Left renal pelvis (tissue), 4 donors: ENCODE measurements around the gene C16orf92. TPM values are rescaled to one million over a fixed set of nuclear protein-coding genes. Genes with fewer than 3 reads are reported as not detected.

ENCODE experiments used
- polyA plus RNA-seq, 4 donors: library from polyadenylated mRNA; unstranded; fragments of 120-200 nt; gene quantifications; one replicate each; pipeline ENCODE4 v1.2.1, GENCODE V29; 2013; ENCODE audit not compliant: insufficient read length in 4 of 4

C16orf92 gene
- polyA plus RNA-seq, 4 donors, result not detected

Other genes starting within 250 kb of the C16orf92 start
- under 1 TPM in 1 of 4 donors, not detected in 3; 0.05 TPM for gene ZG16, start 244.9 kb upstream of the C16orf92 start, polyA plus RNA-seq
- 10 to 100 TPM; 49.6 to 76.4 (median 67.0) TPM for gene KIF22, start 232.4 kb upstream of the C16orf92 start, polyA plus RNA-seq
- 100 to 1,000 TPM; 267 to 339 (median 293) TPM for gene MAZ, start 216.7 kb upstream of the C16orf92 start, polyA plus RNA-seq
- gene PRRT2, start 211.0 kb upstream of the C16orf92 start, polyA plus RNA-seq, result 10 to 100 TPM; 12.5 to 29.4 (median 20.6) TPM
- gene PAGR1, start 207.0 kb upstream of the C16orf92 start, polyA plus RNA-seq, result 10 to 100 TPM; 30.7 to 47.7 (median 37.8) TPM
- 10 to 100 TPM; 18.5 to 22.5 (median 18.9) TPM for gene MVP, start 202.7 kb upstream of the C16orf92 start, polyA plus RNA-seq
- gene CDIPT, start 160.0 kb upstream of the C16orf92 start, polyA plus RNA-seq, result 100 to 1,000 TPM in 1 of 4 donors, 10 to 100 TPM in 3; 79.6 to 114 (median 96.8) TPM
- gene SEZ6L2, start 123.6 kb upstream of the C16orf92 start, polyA plus RNA-seq, result 10 to 100 TPM in 3 of 4 donors, 1 to 10 TPM in 1; 9.5 to 11.8 (median 10.9) TPM
- 1 to 10 TPM in 1 of 4 donors, under 1 TPM in 3; 0.34 to 1.0 (median 0.73) TPM for gene ASPHD1, start 122.7 kb upstream of the C16orf92 start, polyA plus RNA-seq
- gene KCTD13, start 97.0 kb upstream of the C16orf92 start, polyA plus RNA-seq, result 10 to 100 TPM; 10.6 to 30.3 (median 14.7) TPM
- 100 to 1,000 TPM in 3 of 4 donors, 10 to 100 TPM in 1; 72.3 to 126 (median 103) TPM for gene TMEM219, start 61.1 kb upstream of the C16orf92 start, polyA plus RNA-seq
- gene TAOK2, start 49.3 kb upstream of the C16orf92 start, polyA plus RNA-seq, result 10 to 100 TPM; 33.2 to 59.3 (median 39.4) TPM
- gene HIRIP3, start 27.6 kb upstream of the C16orf92 start, polyA plus RNA-seq, result 10 to 100 TPM; 12.3 to 21.6 (median 15.9) TPM
- gene INO80E, start 27.0 kb upstream of the C16orf92 start, polyA plus RNA-seq, result 10 to 100 TPM; 37.1 to 65.6 (median 41.8) TPM
- gene DOC2A, start 12.2 kb upstream of the C16orf92 start, polyA plus RNA-seq, result 1 to 10 TPM; 1.7 to 3.2 (median 2.6) TPM
- gene TLCD3B, start 8.1 kb downstream of the C16orf92 start, polyA plus RNA-seq, result 1 to 10 TPM in 2 of 4 donors, under 1 TPM in 2; 0.73 to 1.5 (median 1.0) TPM
- 100 to 1,000 TPM; 238 to 605 (median 502) TPM for gene ALDOA, start 42.6 kb downstream of the C16orf92 start, polyA plus RNA-seq
- gene PPP4C, start 52.8 kb downstream of the C16orf92 start, polyA plus RNA-seq, result 100 to 1,000 TPM in 1 of 4 donors, 10 to 100 TPM in 3; 63.3 to 107 (median 83.5) TPM
- 1 to 10 TPM in 3 of 4 donors, under 1 TPM in 1; 0.50 to 2.0 (median 1.1) TPM for gene TBX6, start 68.7 kb downstream of the C16orf92 start, polyA plus RNA-seq
- gene YPEL3, start 73.0 kb downstream of the C16orf92 start, polyA plus RNA-seq, result 10 to 100 TPM; 51.7 to 78.4 (median 59.6) TPM
- gene GDPD3, start 90.3 kb downstream of the C16orf92 start, polyA plus RNA-seq, result 10 to 100 TPM in 2 of 4 donors, 1 to 10 TPM in 2; 7.5 to 17.5 (median 13.0) TPM
- gene MAPK3, start 100.0 kb downstream of the C16orf92 start, polyA plus RNA-seq, result 10 to 100 TPM; 75.8 to 93.6 (median 84.5) TPM
- 10 to 100 TPM in 2 of 4 donors, 1 to 10 TPM in 2; 8.1 to 18.0 (median 12.7) TPM for gene CORO1A, start 160.4 kb downstream of the C16orf92 start, polyA plus RNA-seq
- 10 to 100 TPM; 13.0 to 38.3 (median 19.8) TPM for gene BOLA2B, start 170.5 kb downstream of the C16orf92 start, polyA plus RNA-seq
- 10 to 100 TPM in 3 of 4 donors, 1 to 10 TPM in 1; 8.4 to 50.3 (median 16.4) TPM for gene SLX1A, start 170.7 kb downstream of the C16orf92 start, polyA plus RNA-seq
- gene SULT1A3, start 176.1 kb downstream of the C16orf92 start, polyA plus RNA-seq, result 10 to 100 TPM in 1 of 4 donors, 1 to 10 TPM in 3; 5.2 to 14.4 (median 8.6) TPM
- 10 to 100 TPM in 2 of 4 donors, 1 to 10 TPM in 2; 3.5 to 18.0 (median 10.2) TPM for gene NPIPB13, start 225.3 kb downstream of the C16orf92 start, polyA plus RNA-seq